CD4-positive, alpha-beta T cell treated with Interleukin-6 at 100 ng/mL for 8 hours (primary cell): ENCODE measurements around the gene TEC.
"Not testable (repeated sequence)": the region's sequence is repeated elsewhere in the genome, so short reads cannot be mapped to it uniquely, and the experiment has no call there.

Experiments
- DNase-seq: peaks from one replicate; pipeline ENCODE4 v3.0.0-alpha.2; 2020; ENCODE audit warnings: mixed read lengths, low spot score

Gene TEC

DNA sequence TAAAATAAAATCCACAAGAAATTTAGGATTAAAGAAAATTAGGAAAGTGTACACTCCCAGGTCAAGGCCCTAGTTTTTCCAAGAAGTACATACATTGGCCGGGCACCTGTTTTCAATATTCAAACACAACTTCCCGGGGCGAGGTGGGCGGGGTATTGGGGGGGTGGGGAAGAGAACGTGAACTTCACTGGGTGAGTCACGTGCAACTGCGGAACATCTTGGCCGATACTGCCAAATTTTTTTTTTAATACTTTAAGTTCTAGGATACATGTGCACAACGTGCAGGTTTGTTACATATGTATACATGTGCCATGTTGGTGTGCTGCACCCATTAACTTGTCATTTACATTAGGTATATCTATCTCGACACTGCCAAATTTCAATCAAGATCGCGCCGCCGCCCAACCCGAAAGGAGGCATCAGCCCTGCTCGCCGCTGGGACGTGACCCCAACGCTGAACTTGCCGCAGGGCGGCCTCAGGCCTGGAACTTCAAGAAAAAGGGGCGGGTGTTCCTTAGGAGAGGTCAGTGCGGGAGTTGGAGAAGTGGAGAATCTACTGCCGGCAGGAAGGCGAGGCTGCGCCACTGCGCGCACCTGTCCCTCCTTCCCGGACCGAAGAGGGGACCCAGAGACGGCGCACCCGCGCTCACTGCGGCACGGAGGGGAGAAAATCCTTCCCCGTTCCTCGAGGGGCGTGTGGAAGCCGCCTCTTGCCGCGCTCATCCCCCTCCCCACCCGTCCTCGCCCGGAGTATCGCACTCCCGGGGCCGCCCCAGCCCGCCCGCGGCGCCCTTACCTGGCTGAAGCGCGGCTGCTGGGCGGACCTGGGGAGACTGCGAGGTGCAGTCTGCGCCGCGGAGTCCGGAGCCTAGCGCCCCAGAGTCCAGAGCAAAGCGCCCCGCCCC, at the start of gene TEC:
Gene TEC (minus strand): TSS at position 883 of the 905 bp plus-strand sequence. CDS start 41,224 bp downstream, outside the sequence.
- peak; percentile 27 for DNase-seq

- peak; percentile 34 for DNase-seq
Observed at GRCh38 chr4:48315728-48316630, 46.3 kb upstream of the TEC start.

GRCh38 chr4:48314746-48315145, 45.1 kb upstream of the TEC start:
- not testable (repeated sequence) for DNase-seq

GRCh38 chr4:48311896-48312295, 42.3 kb upstream of the TEC start:
- DNase-seq, result no peak

GRCh38 chr4:48308901-48309300, 39.3 kb upstream of the TEC start:
- no peak for DNase-seq

GRCh38 chr4:48307528-48307927, 37.9 kb upstream of the TEC start:
- DNase-seq, result no peak

DNA sequence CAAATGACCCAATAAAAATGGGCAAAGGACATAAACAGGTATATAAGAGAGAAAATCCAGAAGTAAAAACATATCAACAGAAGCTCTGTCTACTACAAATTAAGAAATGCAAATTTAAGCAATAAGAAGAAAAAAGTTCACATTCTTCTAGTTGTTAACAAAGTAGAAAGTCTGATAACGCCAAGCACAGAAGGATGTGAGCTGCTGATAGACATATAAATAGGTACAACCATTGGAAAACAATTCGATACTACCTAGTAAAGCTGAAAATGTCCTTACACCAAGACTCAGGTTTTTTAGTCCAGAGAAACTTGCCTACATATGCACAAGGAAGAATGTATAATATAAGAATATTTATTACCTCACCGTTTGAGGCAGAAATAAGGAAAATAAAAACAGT, 35.9 kb upstream of the TEC start:
- DNase-seq, result no peak

- no peak for DNase-seq
Observed at GRCh38 chr4:48300004-48300403, 30.4 kb upstream of the TEC start.

GRCh38 chr4:48299560-48299959, 29.9 kb upstream of the TEC start:
- no peak for DNase-seq

- DNase-seq, result no peak
Observed at GRCh38 chr4:48297256-48297846, 27.7 kb upstream of the TEC start.

DNA sequence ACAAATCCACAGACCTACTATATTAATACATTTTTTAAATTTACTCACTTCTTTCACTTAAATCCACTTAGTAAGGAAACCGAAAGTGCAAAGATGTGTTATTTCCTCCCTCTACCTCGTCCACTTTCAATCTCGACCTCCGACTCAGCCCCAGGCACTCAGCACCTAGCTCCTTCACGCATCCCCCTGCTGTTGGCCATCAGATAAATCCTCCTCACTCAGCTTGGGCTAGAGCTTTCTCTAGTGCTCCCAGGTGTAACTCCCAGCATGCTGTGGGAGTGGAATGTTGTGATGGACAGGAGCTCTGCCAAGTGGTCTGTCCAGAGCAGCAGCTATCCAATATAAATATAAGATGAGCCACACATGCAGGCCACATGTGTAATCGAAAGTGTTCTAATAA, 26.7 kb upstream of the TEC start:
- DNase-seq, result no peak

GRCh38 chr4:48295116-48295515, 25.5 kb upstream of the TEC start:
- DNase-seq, result no peak

DNA sequence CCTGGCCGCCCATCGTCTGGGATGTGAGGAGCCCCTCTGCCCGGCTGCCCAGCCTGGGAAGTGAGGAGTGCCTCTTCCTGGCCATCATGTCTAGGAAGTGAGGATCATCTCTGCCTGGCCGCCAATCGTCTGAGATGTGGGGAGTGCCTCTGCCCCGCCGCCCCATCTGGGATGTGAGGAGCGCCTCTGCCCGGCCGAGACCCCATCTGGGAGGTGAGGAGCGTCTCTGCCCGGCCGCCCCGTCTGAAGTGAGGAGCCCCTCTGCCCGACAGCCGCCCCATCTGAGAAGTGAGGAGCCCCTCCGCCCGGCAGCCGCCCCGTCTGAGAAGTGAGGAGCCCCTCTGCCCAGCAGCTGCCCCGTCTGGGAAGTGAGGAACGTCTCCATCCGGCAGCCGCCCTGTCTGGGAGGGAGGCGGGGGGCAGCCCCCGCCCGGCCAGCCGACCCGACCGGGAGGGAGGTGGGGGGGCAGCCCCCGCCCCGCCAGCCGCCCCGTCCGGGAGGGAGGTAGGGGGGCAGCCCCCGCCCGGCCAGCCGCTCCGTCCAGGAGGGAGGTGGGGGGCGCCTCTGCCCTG, 22.7 kb upstream of the TEC start:
- DNase-seq, result not testable (repeated sequence)

DNA sequence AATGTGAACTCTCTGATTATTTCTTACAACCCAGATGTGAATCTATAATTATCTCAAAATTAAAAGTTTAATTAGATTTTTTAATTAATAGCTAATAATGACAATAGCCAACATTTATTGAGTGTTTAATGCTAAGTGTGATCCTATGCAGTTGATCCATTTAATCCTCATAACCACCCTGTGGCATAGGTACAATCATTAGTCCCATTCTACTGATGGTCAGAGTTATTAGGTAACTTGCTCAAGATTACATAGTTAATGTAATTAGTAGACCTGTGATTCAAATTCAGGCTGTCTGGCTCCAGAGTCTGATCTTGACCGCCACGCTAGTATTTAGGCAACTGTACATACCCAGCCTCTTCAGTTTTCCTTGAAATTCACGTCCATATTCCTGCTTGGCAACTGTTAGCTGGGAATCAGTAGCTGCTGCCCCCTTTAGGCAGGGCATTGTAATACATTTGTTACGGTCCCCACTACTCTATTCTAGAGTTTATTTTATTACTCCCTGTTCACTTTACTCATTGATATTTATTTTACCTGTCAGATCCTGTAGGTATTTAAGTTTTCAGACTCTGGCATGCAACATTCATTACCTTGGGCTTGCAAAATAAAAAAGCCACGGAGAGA, 20.6 kb upstream of the TEC start:
- DNase-seq, result no peak

DNA sequence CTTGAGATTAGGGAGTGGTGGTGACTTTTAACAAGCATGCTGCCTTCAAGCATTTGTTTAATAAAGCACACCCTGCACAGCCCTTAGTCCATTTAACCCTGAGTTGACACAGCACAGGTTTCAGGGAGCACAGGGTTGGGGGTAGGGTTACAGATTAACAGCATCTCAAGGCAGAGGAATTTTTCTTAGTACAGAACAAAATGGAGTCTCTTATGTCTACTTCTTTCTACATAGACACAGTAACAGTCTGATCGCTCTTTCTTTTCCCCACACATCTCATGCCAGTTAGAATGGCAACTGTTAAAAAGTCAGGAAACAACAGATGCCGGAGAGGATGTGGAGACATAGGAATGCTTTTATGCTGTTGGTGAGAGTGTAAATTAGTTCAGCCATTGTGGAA, 16.4 kb upstream of the TEC start:
- DNase-seq, result not testable (repeated sequence)

DNA sequence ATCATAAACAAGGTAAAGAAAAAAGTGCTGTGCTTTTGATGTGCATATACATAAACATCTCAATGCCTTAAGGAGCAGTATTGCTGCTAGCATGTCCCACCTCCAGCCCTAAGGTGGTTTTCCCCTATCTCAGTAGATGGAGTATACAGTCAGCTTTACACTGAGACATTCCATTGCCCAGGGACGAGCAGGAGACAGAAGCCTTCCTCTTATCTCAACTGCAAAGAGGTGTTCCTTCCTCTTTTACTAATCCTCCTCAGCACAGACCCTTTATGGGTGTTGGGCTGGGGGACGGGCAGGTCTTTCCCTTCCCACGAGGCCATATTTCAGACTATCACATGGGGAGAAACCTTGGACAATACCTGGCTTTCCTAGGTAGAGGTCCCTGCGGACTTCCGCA, 16.0 kb upstream of the TEC start:
- DNase-seq, result not testable (repeated sequence)

DNA sequence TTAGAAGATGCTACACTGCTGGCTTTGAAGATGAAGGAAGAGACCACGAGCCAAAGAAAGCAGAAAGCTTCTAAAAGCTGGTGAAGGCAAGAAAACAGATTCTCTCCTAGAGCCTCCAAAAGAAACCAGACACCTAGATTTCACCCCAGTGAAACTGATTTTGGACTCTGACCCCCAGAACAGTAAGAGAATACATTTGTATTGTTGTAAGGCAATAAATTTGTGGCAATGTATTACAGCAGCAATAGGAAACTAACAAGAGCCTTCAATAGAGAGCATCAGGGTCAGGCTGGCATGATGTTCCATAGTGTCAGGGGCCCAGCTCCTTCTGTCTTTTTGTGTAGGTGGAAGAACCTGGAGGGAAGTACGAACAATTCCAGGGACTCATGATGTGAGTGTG, 6.0 kb upstream of the TEC start:
- no peak for DNase-seq

- peak; percentile 13 for DNase-seq
Observed at GRCh38 chr4:48275247-48275646, 5.6 kb upstream of the TEC start.

- no peak for DNase-seq
Observed at GRCh38 chr4:48271626-48272025, 2.0 kb upstream of the TEC start.

GRCh38 chr4:48270951-48271473, 1.4 kb upstream of the TEC start:
- DNase-seq, result no peak

GRCh38 chr4:48270523-48270897, 872 bp upstream of the TEC start:
- DNase-seq, result no peak
